ENCODE measurements around the gene PJA2. TPM values are rescaled to one million over a fixed set of nuclear protein-coding genes. Genes with fewer than 3 reads are reported as not detected.

The PJA2 gene
- total and polyA plus RNA-seq, 2 of the 8 experiments (the other 6 are each of a cell fraction or from before 2014, with no cell fraction given) = 15.3 to 47.7 TPM

DNA sequence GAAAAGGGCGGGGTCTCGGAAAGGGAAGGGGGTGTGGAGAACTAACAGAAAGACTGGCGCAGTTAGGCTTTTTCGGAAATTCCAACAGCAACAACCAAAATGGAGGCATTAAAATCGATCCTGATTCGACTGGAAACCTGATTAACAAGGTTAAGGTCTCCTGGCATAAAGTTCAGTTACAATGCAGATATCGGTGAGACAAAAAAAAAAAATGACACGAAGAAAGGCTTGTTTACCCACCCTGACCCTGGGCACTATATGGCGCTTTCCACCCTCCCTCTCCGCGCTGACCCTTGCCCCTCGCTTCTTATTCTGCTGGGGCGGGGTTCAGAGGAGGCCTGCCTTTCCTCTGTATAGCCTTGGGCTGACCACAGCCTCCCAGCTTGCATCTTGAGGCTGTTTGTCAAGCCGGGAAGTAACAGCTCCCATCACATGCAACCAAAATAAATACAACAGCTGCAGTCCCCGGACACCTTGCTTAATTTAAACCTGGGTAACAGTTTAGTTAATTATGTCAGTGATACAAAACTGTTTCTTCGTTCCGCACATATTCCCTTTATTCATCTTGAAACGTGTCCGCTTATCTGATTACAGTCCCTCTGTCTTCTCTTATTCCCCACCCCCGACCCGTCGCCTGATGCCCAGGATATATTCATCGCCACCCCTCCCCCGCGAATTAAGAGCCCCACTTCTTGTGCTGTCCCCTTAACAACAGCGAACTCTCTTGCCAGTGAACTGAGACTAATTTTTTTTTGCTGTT lies 795 bp upstream of the PJA2 start:
- H2BK15ac ChIP-seq (ENCODE audit: low read length) = no peak overlapping the region
- H3K36me3 ChIP-seq (ENCODE audit: control insufficient read depth in 2 of 4, insufficient read depth in 4 of 4, low read length in 3 of 4) = no peaks in the 10 kb centered on the region
- ChIA-PET CTCF (ENCODE audit: partially characterized antibody) (no interaction called here), POLR2A (ENCODE audit: partially characterized antibody) (interaction anchor here (0.7 to 1.7 kb wide), 11 partner anchors 8 to 729 kb away, joined by 3 to 8 read pairs (median 4); no protein-coding TSS in a partner anchor)
- peak overlapping the region; percentile 32; the same call in 1 of the 2 replicates for H2BK12ac ChIP-seq (ENCODE audit: low read depth, low read length)
- peak overlapping the region; percentile 50 to 76 (median 71) for H3K4me3 ChIP-seq (ENCODE audit: extremely low read depth in 1 of 4, insufficient read depth in 2 of 4, low read depth in 3 of 4, low read length in 4 of 4)
- H3K23ac ChIP-seq (ENCODE audit: insufficient read length) = no peak overlapping the region
- H2BK120ac ChIP-seq (replicated peaks; ENCODE audit: low read depth, low read length) = peak overlapping the region; percentile 3
- peaks cover 0 to 2% of the 10 kb centered on the region in 2 experiments for H4K20me1 ChIP-seq (replicated peaks in 1 of 2; ENCODE audit: control insufficient read depth in 1 of 2, insufficient read depth in 2 of 2, low read length in 2 of 2)
- H3K18ac ChIP-seq (ENCODE audit: extremely low read depth, low read length) = peak overlapping the region; percentile 64; the same call in 1 of the 2 replicates
- no peaks in the 10 kb centered on the region for H3K79me1 ChIP-seq (ENCODE audit: low read depth, low read length)
- H3K4me1 ChIP-seq (replicated peaks in 1 of 4; ENCODE audit: control insufficient read depth in 3 of 4, insufficient read depth in 4 of 4, low read length in 3 of 4) = peaks cover 3 to 9% (median 6%) of the 10 kb centered on the region in 4 experiments
- H3K4me2 ChIP-seq (ENCODE audit: insufficient read depth in 1 of 2, low read depth in 2 of 2, low read length in 2 of 2) = peak overlapping the region; percentile 69 to 77
- peak overlapping the region; percentile 68 for H2AFZ ChIP-seq (ENCODE audit: low read length)
- no peak overlapping the region for H3K14ac ChIP-seq (ENCODE audit: insufficient read length)
- peak overlapping the region; percentile 84 for H4K5ac ChIP-seq (ENCODE audit: insufficient read length, low read depth, low read length)
- DNase-seq (ENCODE audit: low read depth in 1 of 2, low spot score in 2 of 2) = peak in 1 of 2 experiments; percentile 60
- 1% methylated on average over 26 of the region's 26 CpGs; no CpG with 5 or more reads in 1 of the 2 experiments for WGBS, 2 experiments (ENCODE audit: extremely low coverage in 1 of 2, insufficient coverage in 1 of 2, insufficient read length in 1 of 2, insufficient replicate concordance in 2 of 2, low coverage in 1 of 2, low lambda C conversion rate in 2 of 2, missing lambda C conversion rate in 1 of 2)
- peaks cover 2 to 4% of the 10 kb centered on the region in 2 experiments; a peak in 1 of 4 replicates for H3K9me3 ChIP-seq (ENCODE audit: insufficient read depth in 2 of 2, low read depth in 1 of 2, low read length in 1 of 2)
- no peaks in the 10 kb centered on the region for H3K27me3 ChIP-seq (replicated peaks in 1 of 4; ENCODE audit: control insufficient read depth in 3 of 4, extremely low read depth in 1 of 4, insufficient read depth in 3 of 4, low read length in 3 of 4)
- peak overlapping the region; percentile 85 to 92 (median 89) for H3K9ac ChIP-seq (replicated peaks in 1 of 4; ENCODE audit: extremely low read depth in 1 of 4, low read depth in 3 of 4, low read length in 3 of 4)
- H3K27ac ChIP-seq (ENCODE audit: low read depth, low read length) = peak overlapping the region; percentile 88
- H2BK5ac ChIP-seq (ENCODE audit: low read depth, low read length) = peak overlapping the region; percentile 93
- H3K56ac ChIP-seq (replicated peaks; ENCODE audit: insufficient read length, low read depth, low read length) = peak overlapping the region; percentile 8
- H3K4ac ChIP-seq (replicated peaks; ENCODE audit: insufficient read length, low read depth, low read length) = no peak overlapping the region
- H2BK20ac ChIP-seq (ENCODE audit: low read length) = no peak overlapping the region
- H3K79me2 ChIP-seq (ENCODE audit: control insufficient read depth in 1 of 2, insufficient read depth in 2 of 2, low read length in 2 of 2) = peaks cover 0 to 35% of the 10 kb centered on the region in 2 experiments; a peak in 3 of 4 replicates
- peak overlapping the region; percentile 89; the same call in 1 of the 2 replicates for H4K8ac ChIP-seq (ENCODE audit: extremely low read depth, insufficient read depth, low read length)
- peak; percentile 52 for FAIRE-seq
- peak overlapping the region; percentile 59 for H4K91ac ChIP-seq (replicated peaks; ENCODE audit: insufficient read length, low read length)
- H3K23me2 ChIP-seq (ENCODE audit: low read depth, low read length) = peaks cover 4% of the 10 kb centered on the region; the same call in 1 of the 2 replicates
- no peak overlapping the region for H2AK5ac ChIP-seq (ENCODE audit: low read depth, low read length)
- peak; percentile 57; the same call in 1 of the 2 replicates for TF ChIP-seq RBBP5 (IDR thresholded peaks at IDR 0.05; ENCODE audit: borderline replicate concordance, low read depth, low read length)
- no peak for TF ChIP-seq SP4 (IDR thresholded peaks at IDR 0.05; ENCODE audit: low read length)
- TF ChIP-seq EZH2 (IDR thresholded peaks at IDR 0.05; ENCODE audit: low read depth, low read length, severe bottlenecking) = no peak
- no peak for TF ChIP-seq MAFK (IDR thresholded peaks at IDR 0.05; ENCODE audit: low read depth, low read length)

All from H1 (cell line).